WTC11 (cell line): ENCODE data around the gene FXYD3.

Source experiments
- CREM ChIP-seq: sonication (generic); formaldehyde crosslinking; IDR thresholded peaks from 2 replicates; pipeline ENCODE4 v1.8.1; 2022; ENCODE audit warnings: mild to moderate bottlenecking, missing genetic modification reagents, moderate library complexity
- TEAD4 ChIP-seq: sonication (generic); formaldehyde crosslinking; IDR thresholded peaks from 2 replicates; pipeline ENCODE4 v1.8.0; 2022; ENCODE audit warnings: mild to moderate bottlenecking, missing genetic modification reagents
- TP53 ChIP-seq: sonication (generic); formaldehyde crosslinking; IDR thresholded peaks from 2 replicates; pipeline ENCODE4 v1.8.1; 2023; ENCODE audit warnings: mild to moderate bottlenecking, missing genetic modification reagents
- TF ChIP-seq, protein P1 (sequence below): fragments of 200-600 bp; IDR thresholded peaks from 2 replicates; pipeline ENCODE4 v1.8.0; 2022; ENCODE audit warnings: antibody characterized with exemption
- TF ChIP-seq, protein P2 (sequence below): sonication (generic); formaldehyde crosslinking; IDR thresholded peaks from 2 replicates; pipeline ENCODE4 v1.8.0; 2023; ENCODE audit warnings: missing genetic modification reagents
- TF ChIP-seq, protein P3 (sequence below): sonication (generic); formaldehyde crosslinking; conservative IDR thresholded peaks from 2 replicates; pipeline ENCODE4 v1.8.1; 2023; ENCODE audit warnings: mild to moderate bottlenecking, low read depth, missing genetic modification reagents, moderate library complexity
- TF ChIP-seq, protein P4 (sequence below): fragments of 250-450 bp; sonication (Bioruptor Pico); IDR thresholded peaks from 2 replicates; pipeline ENCODE4 v1.9.0; 2021; ENCODE audit warnings: mild to moderate bottlenecking

DNA sequence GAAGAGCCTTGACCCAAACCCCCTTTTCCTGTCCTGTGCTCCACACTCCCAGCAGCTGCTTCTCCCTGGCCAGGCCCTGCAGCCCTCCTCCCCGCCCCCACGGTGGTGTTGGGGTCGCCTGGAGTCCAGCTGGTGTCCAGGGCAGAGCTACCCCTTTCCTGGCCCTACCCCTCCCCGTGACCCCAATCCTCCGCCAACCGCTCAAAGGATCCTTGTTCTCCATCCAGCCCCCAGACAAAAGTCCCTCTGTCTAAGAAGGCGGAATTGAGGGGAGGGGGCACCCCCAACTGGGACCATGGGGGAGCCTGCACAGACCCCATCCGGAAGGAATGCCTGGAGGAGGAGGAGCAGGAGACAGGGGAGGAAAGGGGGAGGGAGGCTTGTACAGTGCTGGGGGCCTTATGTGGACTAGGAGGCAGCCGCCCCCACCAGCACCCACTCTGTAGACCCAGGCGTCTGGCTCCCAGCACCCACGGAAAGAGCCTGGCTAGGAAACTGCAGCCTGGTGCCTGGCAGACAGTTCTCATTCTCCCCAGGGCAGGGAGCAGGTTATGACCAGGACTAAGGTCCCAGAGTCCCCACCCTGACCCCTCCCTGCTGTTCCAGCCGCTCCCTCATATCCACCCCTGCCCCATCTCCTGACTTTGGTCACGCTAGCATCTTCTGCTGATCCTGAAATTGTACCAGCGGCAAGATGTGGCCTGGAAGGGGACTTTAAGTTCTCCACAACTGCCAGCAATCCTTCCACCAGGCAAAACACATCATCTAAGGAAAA, at the start of gene FXYD3:
- TF ChIP-seq TP53 (CRISPR knock-in tag): no peak
- no peak for TF ChIP-seq CREM
- TF ChIP-seq, protein P1, sequence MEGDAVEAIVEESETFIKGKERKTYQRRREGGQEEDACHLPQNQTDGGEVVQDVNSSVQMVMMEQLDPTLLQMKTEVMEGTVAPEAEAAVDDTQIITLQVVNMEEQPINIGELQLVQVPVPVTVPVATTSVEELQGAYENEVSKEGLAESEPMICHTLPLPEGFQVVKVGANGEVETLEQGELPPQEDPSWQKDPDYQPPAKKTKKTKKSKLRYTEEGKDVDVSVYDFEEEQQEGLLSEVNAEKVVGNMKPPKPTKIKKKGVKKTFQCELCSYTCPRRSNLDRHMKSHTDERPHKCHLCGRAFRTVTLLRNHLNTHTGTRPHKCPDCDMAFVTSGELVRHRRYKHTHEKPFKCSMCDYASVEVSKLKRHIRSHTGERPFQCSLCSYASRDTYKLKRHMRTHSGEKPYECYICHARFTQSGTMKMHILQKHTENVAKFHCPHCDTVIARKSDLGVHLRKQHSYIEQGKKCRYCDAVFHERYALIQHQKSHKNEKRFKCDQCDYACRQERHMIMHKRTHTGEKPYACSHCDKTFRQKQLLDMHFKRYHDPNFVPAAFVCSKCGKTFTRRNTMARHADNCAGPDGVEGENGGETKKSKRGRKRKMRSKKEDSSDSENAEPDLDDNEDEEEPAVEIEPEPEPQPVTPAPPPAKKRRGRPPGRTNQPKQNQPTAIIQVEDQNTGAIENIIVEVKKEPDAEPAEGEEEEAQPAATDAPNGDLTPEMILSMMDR: no peak
- TF ChIP-seq, protein P2, sequence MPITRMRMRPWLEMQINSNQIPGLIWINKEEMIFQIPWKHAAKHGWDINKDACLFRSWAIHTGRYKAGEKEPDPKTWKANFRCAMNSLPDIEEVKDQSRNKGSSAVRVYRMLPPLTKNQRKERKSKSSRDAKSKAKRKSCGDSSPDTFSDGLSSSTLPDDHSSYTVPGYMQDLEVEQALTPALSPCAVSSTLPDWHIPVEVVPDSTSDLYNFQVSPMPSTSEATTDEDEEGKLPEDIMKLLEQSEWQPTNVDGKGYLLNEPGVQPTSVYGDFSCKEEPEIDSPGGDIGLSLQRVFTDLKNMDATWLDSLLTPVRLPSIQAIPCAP: no peak
- TF ChIP-seq, protein P3, sequence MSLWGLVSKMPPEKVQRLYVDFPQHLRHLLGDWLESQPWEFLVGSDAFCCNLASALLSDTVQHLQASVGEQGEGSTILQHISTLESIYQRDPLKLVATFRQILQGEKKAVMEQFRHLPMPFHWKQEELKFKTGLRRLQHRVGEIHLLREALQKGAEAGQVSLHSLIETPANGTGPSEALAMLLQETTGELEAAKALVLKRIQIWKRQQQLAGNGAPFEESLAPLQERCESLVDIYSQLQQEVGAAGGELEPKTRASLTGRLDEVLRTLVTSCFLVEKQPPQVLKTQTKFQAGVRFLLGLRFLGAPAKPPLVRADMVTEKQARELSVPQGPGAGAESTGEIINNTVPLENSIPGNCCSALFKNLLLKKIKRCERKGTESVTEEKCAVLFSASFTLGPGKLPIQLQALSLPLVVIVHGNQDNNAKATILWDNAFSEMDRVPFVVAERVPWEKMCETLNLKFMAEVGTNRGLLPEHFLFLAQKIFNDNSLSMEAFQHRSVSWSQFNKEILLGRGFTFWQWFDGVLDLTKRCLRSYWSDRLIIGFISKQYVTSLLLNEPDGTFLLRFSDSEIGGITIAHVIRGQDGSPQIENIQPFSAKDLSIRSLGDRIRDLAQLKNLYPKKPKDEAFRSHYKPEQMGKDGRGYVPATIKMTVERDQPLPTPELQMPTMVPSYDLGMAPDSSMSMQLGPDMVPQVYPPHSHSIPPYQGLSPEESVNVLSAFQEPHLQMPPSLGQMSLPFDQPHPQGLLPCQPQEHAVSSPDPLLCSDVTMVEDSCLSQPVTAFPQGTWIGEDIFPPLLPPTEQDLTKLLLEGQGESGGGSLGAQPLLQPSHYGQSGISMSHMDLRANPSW (CRISPR knock-in tag): no peak
- no peak for TF ChIP-seq TEAD4 (CRISPR knock-in tag)
- TF ChIP-seq, protein P4, sequence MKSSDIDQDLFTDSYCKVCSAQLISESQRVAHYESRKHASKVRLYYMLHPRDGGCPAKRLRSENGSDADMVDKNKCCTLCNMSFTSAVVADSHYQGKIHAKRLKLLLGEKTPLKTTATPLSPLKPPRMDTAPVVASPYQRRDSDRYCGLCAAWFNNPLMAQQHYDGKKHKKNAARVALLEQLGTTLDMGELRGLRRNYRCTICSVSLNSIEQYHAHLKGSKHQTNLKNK (CRISPR knock-in tag): no peak
